K562 (cell line): ENCODE results near the gene DGCR8. TPM values are rescaled to one million over a fixed set of nuclear protein-coding genes. Genes with fewer than 3 reads are reported as not detected.
A peak's percentile ranks its signal among the peaks of the same experiment; 100 is the strongest.

Experiments
- ATAC-seq: fragments of 200-7000 bp; cut with Tn5 transposase; 3 replicates; pipeline ENCODE4 v1.9.1; 2020; ENCODE audit warnings: moderate library complexity
- BruUV-seq: library from RNA; stranded (reverse); fragments of 400-500 nt; replicated peaks from 2 replicates; lab custom pipeline; 2021; lab: Mats Ljungman, UMichigan
- CTCF ChIA-PET: fragments of 300-600 bp; formaldehyde crosslinking; extraction: SDS; loops from one replicate; lab custom pipeline; 2021; ENCODE audit warnings: low intra/inter-chr PET ratio; lab: Yijun Ruan, JAX
- POLR2A ChIA-PET: fragments of 300-600, 350-650 bp; sonication (Branson Sonifier 250); formaldehyde crosslinking; extraction: SDS; loops from one replicate; lab custom pipeline; 2021; ENCODE audit warnings: antibody characterized with exemption, inconsistent platforms; lab: Yijun Ruan, JAX
- DNase-seq, 4 experiments: peaks; one replicate each; pipeline versions ENCODE4 v3.0.0 to v3.0.0-alpha.2; 2011 to 2018; ENCODE audit warnings: low spot score in 3 of 4, mixed read lengths in 3 of 4; ENCODE audit errors: extremely low read depth in 1 of 4
- FAIRE-seq: peaks from 2 replicates; lab custom pipeline; 2011; peaks lifted over from hg19 to GRCh38; lab: Jason Lieb, UNC
- H2AFZ ChIP-seq: 2 replicates; pipeline ENCODE4 v1.6.0; 2011; ENCODE audit warnings: low read depth, low read length, control low read depth, inconsistent platforms
- H3K27ac ChIP-seq: fragments of 200-600 bp; 3 replicates; pipeline ENCODE4 v1.8.0; 2011; ENCODE audit warnings: low read depth, mild to moderate bottlenecking, control low read depth, inconsistent platforms, low read length, moderate library complexity, mixed read lengths; ENCODE audit errors: extremely low read depth
- H3K27me3 ChIP-seq, 2 experiments: fragments of 300-600 bp in 1 of 2; 2 replicates in 1 of 2; 3 replicates in 1 of 2; pipeline versions ENCODE4 v1.6.0 to v1.8.0; 2011; ENCODE audit warnings: inconsistent platforms in 2 of 2, low read length in 2 of 2, mild to moderate bottlenecking in 1 of 2, mixed read lengths in 1 of 2, moderate library complexity in 1 of 2; ENCODE audit not compliant: control insufficient read depth in 2 of 2, insufficient read depth in 2 of 2
- H3K36me3 ChIP-seq: fragments of 300-600 bp; 3 replicates; pipeline ENCODE4 v1.8.0; 2011; ENCODE audit warnings: mild to moderate bottlenecking, low read length, inconsistent platforms; ENCODE audit not compliant: control insufficient read depth, insufficient read depth
- H3K4me1 ChIP-seq, 2 experiments: fragments of 200-600 bp in 1 of 2; replicated peaks in 1 of 2; 2 replicates in 1 of 2; 3 replicates in 1 of 2; pipeline versions ENCODE4 v1.5.1 to v1.8.0; 2011; ENCODE audit warnings: inconsistent platforms in 2 of 2, low read length in 2 of 2, mild to moderate bottlenecking in 1 of 2, mixed read lengths in 1 of 2, moderate library complexity in 1 of 2; ENCODE audit not compliant: control insufficient read depth in 2 of 2, insufficient read depth in 2 of 2
- H3K4me2 ChIP-seq: 2 replicates; pipeline ENCODE4 v1.6.1; 2011; ENCODE audit warnings: low read length, control low read depth, inconsistent platforms, mixed read lengths; ENCODE audit not compliant: insufficient read depth
- H3K4me3 ChIP-seq: fragments of 200-600 bp; sonication (generic), shearing (Covaris generic); 2 replicates; pipeline ENCODE4 v1.5.1; 2016; ENCODE audit warnings: control low read depth, inconsistent platforms
- H3K79me2 ChIP-seq: fragments of 200-600 bp; 3 replicates; pipeline ENCODE4 v1.8.0; 2011; ENCODE audit warnings: low read length, inconsistent platforms; ENCODE audit not compliant: control insufficient read depth, insufficient read depth
- H3K9ac ChIP-seq, 2 experiments: 2 replicates each; pipeline versions ENCODE4 v1.6.0 to v1.6.1; 2011; ENCODE audit warnings: low read depth in 2 of 2, low read length in 2 of 2, control low read depth in 1 of 2, inconsistent platforms in 1 of 2, mild to moderate bottlenecking in 1 of 2, mixed read lengths in 1 of 2; ENCODE audit not compliant: insufficient read depth in 1 of 2
- H3K9me1 ChIP-seq: one replicate; pipeline ENCODE4 v1.6.0; 2011; ENCODE audit warnings: inconsistent platforms, mild to moderate bottlenecking, low read length, moderate library complexity; ENCODE audit not compliant: control insufficient read depth, insufficient read depth
- H3K9me3 ChIP-seq: replicated peaks from 2 replicates; pipeline ENCODE4 v1.5.1; 2011; ENCODE audit warnings: low read depth, low read length, inconsistent platforms; ENCODE audit not compliant: control insufficient read depth, insufficient read depth
- H4K20me1 ChIP-seq: replicated peaks from 2 replicates; pipeline ENCODE4 v1.6.1; 2011; ENCODE audit warnings: low read length, inconsistent platforms, mixed read lengths; ENCODE audit not compliant: control insufficient read depth, insufficient read depth
- CXXC5 ChIP-seq: fragments of 250-450 bp; sonication (Bioruptor Pico); IDR thresholded peaks from 2 replicates; pipeline ENCODE4 v1.8.0; 2022; ENCODE audit warnings: inconsistent platforms, mild to moderate bottlenecking, moderate library complexity
- HNRNPLL ChIP-seq: fragments of 200-400 bp; formaldehyde crosslinking; IDR thresholded peaks from 2 replicates; pipeline ENCODE4 v1.6.1; 2017; ENCODE audit warnings: low read length, low read depth, mild to moderate bottlenecking; ENCODE audit not compliant: poor library complexity, severe bottlenecking
- IRF2 ChIP-seq: sonication (generic); formaldehyde crosslinking; IDR thresholded peaks from 2 replicates; pipeline ENCODE4 v1.8.1; 2022; ENCODE audit warnings: mild to moderate bottlenecking, missing genetic modification reagents
- MYBL2 ChIP-seq, 2 experiments: fragments of 450-650 bp in 1 of 2; sonication (generic) in 1 of 2; formaldehyde crosslinking in 1 of 2; IDR thresholded peaks; 2 replicates each; pipeline versions ENCODE4 v1.6.1 to v1.8.1; 2017 to 2022; ENCODE audit warnings: borderline replicate concordance in 1 of 2, inconsistent platforms in 1 of 2, low read depth in 1 of 2, mild to moderate bottlenecking in 1 of 2, missing genetic modification reagents in 1 of 2, moderate library complexity in 1 of 2
- PURB ChIP-seq: sonication (generic); formaldehyde crosslinking; IDR thresholded peaks from 2 replicates; pipeline ENCODE4 v1.9.0; 2021; ENCODE audit warnings: low read depth, mild to moderate bottlenecking, missing genetic modification reagents
- TARDBP ChIP-seq: fragments of 450-650 bp; IDR thresholded peaks from 2 replicates; pipeline ENCODE4 v1.6.1; 2016
- TRIM25 ChIP-seq: fragments of 450-650 bp; IDR thresholded peaks from 2 replicates; pipeline ENCODE4 v1.7.0; 2016; ENCODE audit warnings: borderline replicate concordance
- USF1 ChIP-seq: sonication (generic); formaldehyde crosslinking; IDR thresholded peaks from 2 replicates; pipeline ENCODE4 v1.9.0; 2022; ENCODE audit warnings: mild to moderate bottlenecking, missing genetic modification reagents
- ZBTB40 ChIP-seq, 2 experiments: fragments of 450-650 bp in 1 of 2; sonication (generic) in 1 of 2; formaldehyde crosslinking in 1 of 2; IDR thresholded peaks; 2 replicates each; pipeline versions ENCODE4 v1.7.1 to v1.9.0; 2016 to 2022; ENCODE audit warnings: inconsistent platforms in 1 of 2, mild to moderate bottlenecking in 1 of 2, missing genetic modification reagents in 1 of 2
- WGBS: fragments of 100-300 bp; shearing (Covaris generic); methylation state at CpG from one replicate; pipeline ENCODE4 v1.1.6; 2016; ENCODE audit warnings: low coverage, mixed read lengths; ENCODE audit not compliant: insufficient coverage; ENCODE audit errors: missing lambda C conversion rate; 5-methylcytosine and 5-hydroxymethylcytosine counted together
- in situ Hi-C: fragments of 300-500 bp; cut with MboI; formaldehyde crosslinking; loops from 4 replicates; pipeline ENCODE4 v1.15.0; 2018; ENCODE audit warnings: inconsistent platforms, mixed read lengths
- intact Hi-C: fragments of 100-400 bp; cut with micrococcal nuclease; formaldehyde crosslinking; loops from 2 replicates; pipeline ENCODE4 v1.14.2; 2022
- polyA plus RNA-seq, 8 experiments: library from polyadenylated mRNA; depleted of rRNA in 4 of 8; stranded (reverse) in 5 of 8; unstranded in 3 of 8; fragments of >200 nt; fragmentation: Nextera tagmentation in 2 of 8; fragmentation: Illumina TruSeq in 1 of 8; extraction: Ambion mirVana in 2 of 8; extraction: Trizol in 1 of 8; gene quantifications; 2 replicates each; pipeline versions ENCODE4 v1.2.1 to v1.2.3, GENCODE V29; 2011 to 2014; ENCODE audit warnings: inconsistent platforms in 1 of 8, missing spikeins in 1 of 8
- total RNA-seq, 7 experiments: library from RNA; depleted of rRNA in 6 of 7; stranded (reverse); fragments of >200 nt in 6 of 7; fragmentation: Illumina TruSeq in 2 of 7; extraction: Trizol in 2 of 7; gene quantifications; 2 replicates each; pipeline versions ENCODE4 v1.2.1 to v1.2.3, GENCODE V29; 2011 to 2021; ENCODE audit warnings: low replicate concordance in 1 of 7

The DGCR8 gene
- total and polyA plus RNA-seq, 9 of the 15 experiments (the other 6 are each of a cell fraction or from before 2014, with no cell fraction given): 5.9 to 144 (median 80.1) TPM

GRCh38 chr22:20043997-20044342, 36.1 kb upstream of the DGCR8 start:
- no peak overlapping the region for H2AFZ ChIP-seq
- no peak for FAIRE-seq
- no peak for TF ChIP-seq TRIM25
- TF ChIP-seq TARDBP: no peak
- TF ChIP-seq MYBL2 (IDR thresholded peaks at IDR 0.05; ENCODE audit: low read depth): no peak
- peak; percentile 81; the same call in 1 of the 2 replicates for TF ChIP-seq MYBL2 (CRISPR knock-in tag; IDR thresholded peaks at IDR 0.05; ENCODE audit: borderline replicate concordance)
- TF ChIP-seq HNRNPLL: peak; percentile 33
- 0 out of 2 replicates have a peak, but pooled peaks have one; percentile 55 for TF ChIP-seq PURB (CRISPR knock-in tag)
- peak; percentile 39 for TF ChIP-seq USF1 (CRISPR knock-in tag)
- 0 out of 2 replicates have a peak, but pooled peaks have one; percentile 5 for TF ChIP-seq IRF2
- TF ChIP-seq CXXC5: no peak
- no peak for TF ChIP-seq ZBTB40 (IDR thresholded peaks at IDR 0.05)
- peak; percentile 21; the same call in 1 of the 2 replicates for TF ChIP-seq ZBTB40 (CRISPR knock-in tag; IDR thresholded peaks at IDR 0.05)

More at GRCh38 chr22:20043997-20044342, 36.1 kb upstream of the DGCR8 start:
- Histone ChIP-seq H3K4me3 (no peak overlapping the region), H3K36me3 (peaks cover 83% of the 10 kb centered on the region), H3K4me1 (peaks cover 0 to 7% of the 10 kb centered on the region in 2 experiments; a peak in 1 of 5 replicates), H3K79me2 (peaks cover 3% of the 10 kb centered on the region; the same call in 1 of the 3 replicates), H3K9ac (peak overlapping the region in 1 of 2 experiments; percentile 71; a peak in 2 of 4 replicates), H3K9me3 (peaks cover 11% of the 10 kb centered on the region), H4K20me1 (no peaks in the 10 kb centered on the region; the same call in 1 of the 2 replicates), H3K27me3 (no peaks in the 10 kb centered on the region), H3K27ac (no peak overlapping the region), H3K4me2 (no peak overlapping the region), H3K9me1 (no peaks in the 10 kb centered on the region)
- 85% methylated on average over 7 of the region's 7 CpGs for WGBS
- BruUV-seq: no TSS peak
- ATAC-seq: no peak
- in situ Hi-C loops: no loop called here
- intact Hi-C loops: no loop called here
- POLR2A ChIA-PET: interaction anchor here (1.0 to 4.3 kb wide), 5 partner anchors 9 to 17 kb away, joined by 3 to 26 read pairs (median 5); no protein-coding TSS in a partner anchor
- DNase-seq: no peak
- CTCF ChIA-PET: no interaction called here
